Mesenchymal stem cell (in vitro differentiated cells and primary cell): ENCODE measurements around the gene NTN5.

Source experiments
- DNase-seq: peaks from one replicate; pipeline ENCODE4 v3.0.0-alpha.2; 2013
- H2AFZ ChIP-seq: one replicate; pipeline ENCODE4 v1.6.1; 2013; ENCODE audit warnings: low read depth, mild to moderate bottlenecking, control low read depth, inconsistent platforms, low read length, moderate library complexity
- H2AK5ac ChIP-seq: 2 replicates; pipeline ENCODE4 v1.6.1; 2013; ENCODE audit warnings: low read length, moderate library complexity, mild to moderate bottlenecking, inconsistent platforms; ENCODE audit not compliant: severe bottlenecking
- H2BK120ac ChIP-seq: one replicate; pipeline ENCODE4 v1.6.1; 2013; ENCODE audit warnings: low read depth, mild to moderate bottlenecking, inconsistent platforms, low read length, moderate library complexity
- H2BK12ac ChIP-seq, 2 experiments: one replicate each; pipeline ENCODE4 v1.6.1; 2013; ENCODE audit warnings: inconsistent platforms in 2 of 2, low read length in 2 of 2, mild to moderate bottlenecking in 2 of 2, moderate library complexity in 2 of 2, control low read depth in 1 of 2
- H2BK15ac ChIP-seq: one replicate; pipeline ENCODE4 v1.6.1; 2013; ENCODE audit warnings: mild to moderate bottlenecking, low read depth, inconsistent platforms; ENCODE audit not compliant: poor library complexity, severe bottlenecking
- H2BK5ac ChIP-seq: 2 replicates; pipeline ENCODE4 v1.6.1; 2013; ENCODE audit warnings: low read depth, mild to moderate bottlenecking, low read length, control low read depth, inconsistent platforms; ENCODE audit not compliant: poor library complexity, severe bottlenecking
- H3K14ac ChIP-seq, 2 experiments: one replicate each; pipeline ENCODE4 v1.6.1; 2013; ENCODE audit warnings: inconsistent platforms in 2 of 2, low read length in 2 of 2, control low read depth in 1 of 2, mild to moderate bottlenecking in 1 of 2, moderate library complexity in 1 of 2
- H3K18ac ChIP-seq, 2 experiments: one replicate each; pipeline ENCODE4 v1.6.1; 2013; ENCODE audit warnings: inconsistent platforms in 2 of 2, low read length in 2 of 2, control low read depth in 1 of 2, low read depth in 1 of 2, mild to moderate bottlenecking in 1 of 2
- H3K23ac ChIP-seq, 2 experiments: one replicate each; pipeline ENCODE4 v1.6.1; 2013; ENCODE audit warnings: inconsistent platforms in 2 of 2, low read length in 2 of 2, mild to moderate bottlenecking in 2 of 2, moderate library complexity in 2 of 2, control low read depth in 1 of 2
- H3K27ac ChIP-seq: 2 replicates; pipeline ENCODE4 v1.5.1; 2013; ENCODE audit warnings: mild to moderate bottlenecking, moderate library complexity, low read length, control low read depth, inconsistent platforms; ENCODE audit not compliant: poor library complexity, severe bottlenecking
- H3K27me3 ChIP-seq, 2 experiments: 2 replicates each; pipeline versions ENCODE4 v1.6.1 to v1.7.0; 2013; ENCODE audit warnings: low read length in 2 of 2, mild to moderate bottlenecking in 2 of 2, moderate library complexity in 2 of 2, control low read depth in 1 of 2, inconsistent platforms in 1 of 2; ENCODE audit not compliant: control insufficient read depth in 1 of 2, insufficient read depth in 1 of 2
- H3K36me3 ChIP-seq, 2 experiments: 2 replicates each; pipeline versions ENCODE4 v1.6.1 to v1.7.0; 2013; ENCODE audit warnings: low read length in 2 of 2, control low read depth in 1 of 2, inconsistent platforms in 1 of 2, low read depth in 1 of 2, mild to moderate bottlenecking in 1 of 2; ENCODE audit not compliant: insufficient read depth in 2 of 2, control insufficient read depth in 1 of 2
- H3K4ac ChIP-seq, 2 experiments: one replicate each; pipeline ENCODE4 v1.6.1; 2013; ENCODE audit warnings: inconsistent platforms in 2 of 2, low read length in 2 of 2, mild to moderate bottlenecking in 2 of 2, moderate library complexity in 2 of 2, control low read depth in 1 of 2, low read depth in 1 of 2
- H3K4me1 ChIP-seq: 2 replicates; pipeline ENCODE4 v1.6.1; 2013; ENCODE audit warnings: low read depth, low read length, control low read depth; ENCODE audit not compliant: control insufficient read depth, insufficient read depth
- H3K4me2 ChIP-seq: 2 replicates; pipeline ENCODE4 v1.6.1; 2013; ENCODE audit warnings: low read length, mild to moderate bottlenecking, inconsistent platforms; ENCODE audit not compliant: poor library complexity, severe bottlenecking
- H3K4me3 ChIP-seq, 2 experiments: 2 replicates each; pipeline versions ENCODE4 v1.5.1 to v1.7.0; 2013; ENCODE audit warnings: low read length in 2 of 2, mild to moderate bottlenecking in 2 of 2, control low read depth in 1 of 2, low read depth in 1 of 2; ENCODE audit not compliant: insufficient read depth in 1 of 2
- H3K79me1 ChIP-seq: replicated peaks from 2 replicates; pipeline ENCODE4 v1.6.1; 2013; ENCODE audit warnings: mild to moderate bottlenecking, control low read depth, low read length, inconsistent platforms; ENCODE audit not compliant: poor library complexity, severe bottlenecking
- H3K9ac ChIP-seq: 2 replicates; pipeline ENCODE4 v1.7.0; 2013; ENCODE audit warnings: mild to moderate bottlenecking, low read length, moderate library complexity
- H3K9me3 ChIP-seq: 2 replicates; pipeline ENCODE4 v1.7.0; 2013; ENCODE audit warnings: mild to moderate bottlenecking, low read length; ENCODE audit not compliant: control insufficient read depth
- H4K8ac ChIP-seq: one replicate; pipeline ENCODE4 v1.6.1; 2013; ENCODE audit warnings: inconsistent platforms, mild to moderate bottlenecking, low read length, moderate library complexity
- H4K91ac ChIP-seq: one replicate; pipeline ENCODE4 v1.6.1; 2013; ENCODE audit warnings: mild to moderate bottlenecking, low read length, inconsistent platforms
- WGBS: methylation state at CpG from one replicate; pipeline ENCODE4 v1.1.7; 2013; ENCODE audit warnings: mixed read lengths; 5-methylcytosine and 5-hydroxymethylcytosine counted together

Gene NTN5

GRCh38 chr19:48611872-48612271, 60.9 kb downstream of the NTN5 start:
- H3K9me3 ChIP-seq = no peaks in the 10 kb centered on the region
- H3K4ac ChIP-seq = no peak overlapping the region
- WGBS = 98% methylated on average over 14 of the region's 14 CpGs
- H4K8ac ChIP-seq = no peak overlapping the region
- H3K27me3 ChIP-seq = no peaks in the 10 kb centered on the region
- no peak overlapping the region for H2AFZ ChIP-seq
- no peak overlapping the region for H3K4me3 ChIP-seq
- no peak overlapping the region for H2BK15ac ChIP-seq
- DNase-seq = no peak
- H2BK5ac ChIP-seq = no peak overlapping the region
- peaks cover 22 to 48% of the 10 kb centered on the region in 2 experiments for H3K36me3 ChIP-seq
- no peak overlapping the region for H3K23ac ChIP-seq
- no peak overlapping the region for H2BK12ac ChIP-seq
- no peak overlapping the region for H2BK120ac ChIP-seq
- no peak overlapping the region for H3K27ac ChIP-seq
- peaks cover 26% of the 10 kb centered on the region for H3K4me1 ChIP-seq
- no peak overlapping the region for H4K91ac ChIP-seq
- H3K79me1 ChIP-seq = no peaks in the 10 kb centered on the region
- H2AK5ac ChIP-seq = no peak overlapping the region
- H3K14ac ChIP-seq = no peak overlapping the region
- H3K9ac ChIP-seq = no peak overlapping the region
- no peak overlapping the region for H3K18ac ChIP-seq
- H3K4me2 ChIP-seq = no peak overlapping the region
